22Rv1 (cell line): ENCODE measurements around the gene CTNNA1.

Experiments
- CTCF ChIP-seq: fragments of 450-650 bp; IDR thresholded peaks from 2 replicates; pipeline ENCODE4 v1.5.1; 2017; ENCODE audit warnings: mild to moderate bottlenecking
- ZFX ChIP-seq: fragments of 450-650 bp; IDR thresholded peaks from 2 replicates; pipeline ENCODE4 v1.6.1; 2017; ENCODE audit warnings: antibody characterized with exemption, borderline replicate concordance

GRCh38 chr5:138757061-138757776 is 4.0 kb downstream of the CTNNA1 start:
- TF ChIP-seq CTCF (no peak), ZFX (no peak)
